ENCODE data around the gene YTHDF2.

The YTHDF2 gene

DNA sequence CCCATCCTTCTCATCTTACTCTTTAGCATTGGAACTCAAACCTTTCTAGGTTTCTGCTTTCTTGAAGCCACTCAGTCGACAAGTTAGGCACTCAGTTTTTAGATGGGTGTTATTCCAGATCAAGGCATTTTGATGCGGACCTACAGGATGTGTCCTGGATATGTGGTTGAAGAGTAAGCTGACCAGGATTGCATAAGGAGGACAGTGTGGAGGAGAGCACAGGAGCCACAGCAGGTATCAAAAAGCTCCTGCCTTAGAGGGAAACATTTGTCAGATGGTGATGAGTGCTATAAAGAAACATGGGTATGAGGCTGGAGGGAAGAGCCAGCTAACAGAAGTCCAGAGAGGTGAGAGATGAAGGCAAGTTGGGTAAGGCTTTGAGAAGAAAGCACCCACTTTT is 41.3 kb downstream of the YTHDF2 start:
- TF ChIP-seq, protein P1, sequence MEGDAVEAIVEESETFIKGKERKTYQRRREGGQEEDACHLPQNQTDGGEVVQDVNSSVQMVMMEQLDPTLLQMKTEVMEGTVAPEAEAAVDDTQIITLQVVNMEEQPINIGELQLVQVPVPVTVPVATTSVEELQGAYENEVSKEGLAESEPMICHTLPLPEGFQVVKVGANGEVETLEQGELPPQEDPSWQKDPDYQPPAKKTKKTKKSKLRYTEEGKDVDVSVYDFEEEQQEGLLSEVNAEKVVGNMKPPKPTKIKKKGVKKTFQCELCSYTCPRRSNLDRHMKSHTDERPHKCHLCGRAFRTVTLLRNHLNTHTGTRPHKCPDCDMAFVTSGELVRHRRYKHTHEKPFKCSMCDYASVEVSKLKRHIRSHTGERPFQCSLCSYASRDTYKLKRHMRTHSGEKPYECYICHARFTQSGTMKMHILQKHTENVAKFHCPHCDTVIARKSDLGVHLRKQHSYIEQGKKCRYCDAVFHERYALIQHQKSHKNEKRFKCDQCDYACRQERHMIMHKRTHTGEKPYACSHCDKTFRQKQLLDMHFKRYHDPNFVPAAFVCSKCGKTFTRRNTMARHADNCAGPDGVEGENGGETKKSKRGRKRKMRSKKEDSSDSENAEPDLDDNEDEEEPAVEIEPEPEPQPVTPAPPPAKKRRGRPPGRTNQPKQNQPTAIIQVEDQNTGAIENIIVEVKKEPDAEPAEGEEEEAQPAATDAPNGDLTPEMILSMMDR (IDR thresholded peaks at IDR 0.05), result no peak
- DNase-seq (ENCODE audit: low spot score), result no peak
- H3K4me3 ChIP-seq, result no peak overlapping the region
- H3K27ac ChIP-seq, result no peak overlapping the region

DNA sequence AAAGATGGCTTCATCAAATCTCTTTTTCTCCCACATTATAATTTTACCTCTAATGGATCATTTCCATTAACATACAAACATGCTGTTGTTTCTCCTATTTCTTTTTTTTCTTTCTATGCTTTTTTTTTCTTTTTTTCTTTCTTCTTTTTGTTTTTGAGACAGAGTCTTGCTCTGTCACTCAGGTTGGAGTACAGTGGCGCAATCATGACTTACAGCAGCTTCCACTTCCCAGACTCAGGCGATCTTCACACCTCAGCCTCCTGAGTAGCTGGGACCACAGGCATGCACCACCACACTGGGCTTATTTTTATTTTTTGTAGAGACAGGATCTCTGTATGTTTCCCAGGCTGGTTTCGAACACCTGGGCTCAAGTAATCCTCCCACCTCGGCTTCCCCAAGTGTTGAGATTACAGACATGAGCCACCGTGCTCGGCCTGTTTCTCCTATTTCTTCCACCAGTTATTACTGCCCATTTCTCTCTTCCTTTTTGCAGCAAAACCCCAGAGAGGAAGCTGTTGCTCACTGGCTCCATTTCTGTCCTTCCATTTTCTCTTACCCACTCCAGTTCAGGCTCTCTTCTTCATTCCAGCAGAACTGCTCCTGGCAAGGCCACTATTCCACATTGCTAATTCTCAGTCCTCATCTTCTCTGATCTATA is 43.1 kb downstream of the YTHDF2 start:
- H3K4me3 ChIP-seq, result no peak overlapping the region
- TF ChIP-seq, protein P1 (IDR thresholded peaks at IDR 0.05), result no peak
- no peak for DNase-seq (ENCODE audit: low spot score)

DNA sequence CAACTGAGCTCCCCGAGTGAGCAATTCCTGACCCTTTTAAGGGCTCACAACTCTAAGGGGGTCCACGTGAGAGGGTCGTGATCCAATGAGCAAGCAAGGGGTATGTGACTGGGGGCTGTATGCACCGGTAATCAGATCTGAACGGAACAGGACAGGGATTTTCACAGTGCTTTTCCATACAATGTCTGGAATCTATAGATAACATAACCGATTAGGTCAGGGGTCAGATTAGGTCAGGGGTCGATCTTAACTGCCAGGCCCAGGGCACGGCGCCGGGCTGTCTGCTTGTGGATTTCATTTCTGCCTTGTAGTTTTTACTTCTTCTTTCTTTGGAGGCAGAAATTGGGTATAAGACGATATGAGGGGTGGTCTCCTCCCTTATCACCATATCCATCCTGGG is 44.6 kb downstream of the YTHDF2 start:
- Histone ChIP-seq H3K27ac (no peak overlapping the region), H3K4me3 (no peak overlapping the region)
- TF ChIP-seq, protein P1 (IDR thresholded peaks at IDR 0.05), result no peak
- no peak for DNase-seq (ENCODE audit: low spot score)

More for the DNA sequence above, 43.1 kb downstream of the YTHDF2 start:
- no peak overlapping the region for H3K27ac ChIP-seq

DNA sequence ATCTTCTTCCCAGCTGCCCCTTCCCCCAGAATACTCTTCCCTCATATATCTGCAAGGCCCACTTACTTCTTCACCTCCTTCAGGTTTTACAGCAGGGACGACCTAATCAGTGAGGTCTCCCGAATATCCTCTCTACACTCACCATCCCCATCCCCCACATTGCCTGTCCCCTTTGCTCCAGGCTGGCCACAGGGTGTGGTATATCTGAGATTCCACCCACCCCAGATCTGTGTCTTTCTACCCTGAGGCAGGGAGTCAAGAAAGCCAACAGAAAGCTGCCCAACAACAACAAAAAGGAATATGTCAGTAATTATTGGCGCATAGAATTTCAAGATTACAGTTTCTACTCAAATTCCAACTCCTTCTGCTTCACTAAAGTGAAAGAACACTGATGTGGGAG is 45.3 kb downstream of the YTHDF2 start:
- no peak overlapping the region for H3K27ac ChIP-seq
- TF ChIP-seq, protein P1 (IDR thresholded peaks at IDR 0.05), result no peak
- no peak for DNase-seq (ENCODE audit: low spot score)
- no peak overlapping the region for H3K4me3 ChIP-seq

DNA sequence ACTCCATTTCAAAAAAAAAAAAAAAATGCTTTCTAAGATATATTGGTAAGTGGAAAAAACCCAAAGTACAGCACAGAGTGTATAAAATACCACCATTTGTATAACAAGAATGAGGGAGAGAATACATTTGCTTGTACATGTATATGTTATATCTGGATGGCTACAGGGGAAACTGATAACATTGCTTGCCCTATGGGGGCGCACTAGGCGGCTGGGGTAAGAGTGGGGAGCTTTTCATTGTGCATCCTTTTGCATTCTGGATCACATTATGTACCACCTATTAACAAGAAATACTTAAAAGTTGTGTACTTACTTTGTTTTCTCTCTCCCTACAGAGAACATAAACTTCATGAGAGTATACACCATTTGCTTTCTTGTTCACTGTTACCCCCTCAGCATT is 46.6 kb downstream of the YTHDF2 start:
- no peak overlapping the region for H3K27ac ChIP-seq
- H3K4me3 ChIP-seq, result no peak overlapping the region
- TF ChIP-seq, protein P1 (IDR thresholded peaks at IDR 0.05), result no peak
- no peak for DNase-seq (ENCODE audit: low spot score)

DNA sequence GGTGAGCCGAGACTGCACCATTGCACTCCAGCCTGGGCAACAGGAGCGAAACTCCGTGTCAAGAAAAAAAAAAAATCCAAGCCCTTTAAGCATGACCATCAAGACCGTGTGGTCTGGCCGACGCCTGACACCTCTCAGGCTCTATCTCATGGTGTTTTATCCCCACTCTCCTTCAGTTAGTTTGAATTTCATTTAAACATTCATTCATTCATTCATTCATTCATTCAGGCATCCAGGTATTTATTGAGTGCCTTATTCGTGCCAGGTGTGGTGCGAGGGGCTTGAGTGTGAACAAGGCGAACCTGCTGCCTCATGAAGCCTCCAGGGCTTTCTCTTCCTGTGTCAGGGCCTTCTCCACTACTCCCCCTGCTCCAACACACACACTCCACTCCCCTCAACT is 52.7 kb downstream of the YTHDF2 start:
- TF ChIP-seq, protein P1 (IDR thresholded peaks at IDR 0.05), result no peak

DNA sequence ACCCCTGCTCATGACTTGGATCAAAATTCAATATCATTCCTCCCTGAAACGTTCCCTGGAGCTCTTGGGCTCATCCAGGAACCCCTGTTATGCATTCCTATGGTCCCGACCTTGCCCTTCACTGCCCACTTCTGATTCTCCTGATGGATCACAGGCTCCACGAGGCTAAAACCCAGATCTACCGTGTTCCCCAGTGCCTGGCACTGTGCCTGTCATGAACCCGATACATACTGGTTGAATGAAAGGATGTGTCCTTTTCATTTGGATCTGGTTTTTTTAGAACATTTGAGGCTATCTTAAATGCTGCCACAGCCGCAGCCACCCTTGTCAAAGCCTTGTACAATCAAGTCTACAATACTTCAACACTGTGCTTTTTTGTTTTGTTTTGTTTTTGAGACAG is 53.1 kb downstream of the YTHDF2 start:
- no peak for DNase-seq (ENCODE audit: low spot score)
- Histone ChIP-seq H3K27ac (no peak overlapping the region), H3K4me3 (no peak overlapping the region)
- TF ChIP-seq, protein P1 (IDR thresholded peaks at IDR 0.05), result no peak

More for the DNA sequence above, 52.7 kb downstream of the YTHDF2 start:
- DNase-seq (ENCODE audit: low spot score), result no peak
- Histone ChIP-seq H3K4me3 (no peak overlapping the region), H3K27ac (no peak overlapping the region)

All from coronary artery (tissue), 2 donors.